ENCODE measurements around the gene KCNT2. TPM values are rescaled to one million over a fixed set of nuclear protein-coding genes. Genes with fewer than 3 reads are reported as not detected.

Gene KCNT2
- total and polyA plus RNA-seq, 4 donors: 1.7 to 11.2 (median 6.8) TPM

DNA sequence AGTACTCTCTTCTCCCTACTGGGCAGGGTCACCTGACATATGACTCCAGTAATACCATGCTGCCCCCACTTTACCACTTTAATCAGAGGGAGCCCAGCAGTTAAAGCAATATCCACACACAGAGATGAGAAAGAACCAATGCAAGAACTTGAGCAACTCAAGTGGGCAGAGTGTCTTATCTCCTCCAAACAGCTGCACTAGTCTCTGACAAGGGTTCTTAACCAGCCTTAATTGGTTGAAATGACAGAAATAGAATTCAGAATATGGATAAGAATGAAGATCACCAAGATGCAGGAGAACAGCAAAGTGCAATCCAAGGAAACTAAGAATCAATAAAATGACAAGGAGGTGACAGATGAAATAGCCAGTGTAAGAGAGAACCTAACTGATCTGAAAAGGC, 91.0 kb downstream of the KCNT2 start:
- Histone ChIP-seq H3K27ac (ENCODE audit: low read depth in 1 of 2, low read length in 2 of 2) (no peak overlapping the region), H3K9ac (ENCODE audit: low read depth in 1 of 2, low read length in 2 of 2) (no peak overlapping the region), H3K36me3 (ENCODE audit: control insufficient read depth in 4 of 4, insufficient read depth in 3 of 4, low read depth in 1 of 4, low read length in 3 of 4) (no peaks in the 10 kb centered on the region), H3K9me3 (ENCODE audit: control insufficient read depth in 4 of 4, low read length in 3 of 4) (no peaks in the 10 kb centered on the region), H3K4me1 (ENCODE audit: control insufficient read depth in 4 of 4, insufficient read depth in 4 of 4, low read length in 3 of 4) (peaks cover 0 to 2% (median 0%) of the 10 kb centered on the region in 4 donors), H3K4me3 (ENCODE audit: low read depth in 1 of 3, low read length in 3 of 3) (no peak overlapping the region), H3K27me3 (ENCODE audit: control insufficient read depth in 4 of 4, insufficient read depth in 4 of 4, low read length in 3 of 4) (no peaks in the 10 kb centered on the region)
- TF ChIP-seq HNF4A (conservative IDR thresholded peaks at IDR 0.05) (no peak), FOXA2 (IDR thresholded peaks at IDR 0.05) (no peak), FOXA1 (IDR thresholded peaks at IDR 0.05) (no peak), GABPA (IDR thresholded peaks at IDR 0.05 in 1 of 2, conservative IDR thresholded peaks at IDR 0.05 in 1 of 2) (no peak), RXRA (IDR thresholded peaks at IDR 0.05) (no peak)
- TF ChIP-seq, protein P1, sequence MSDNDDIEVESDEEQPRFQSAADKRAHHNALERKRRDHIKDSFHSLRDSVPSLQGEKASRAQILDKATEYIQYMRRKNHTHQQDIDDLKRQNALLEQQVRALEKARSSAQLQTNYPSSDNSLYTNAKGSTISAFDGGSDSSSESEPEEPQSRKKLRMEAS (IDR thresholded peaks at IDR 0.05): no peak
- TF ChIP-seq, protein P2, sequence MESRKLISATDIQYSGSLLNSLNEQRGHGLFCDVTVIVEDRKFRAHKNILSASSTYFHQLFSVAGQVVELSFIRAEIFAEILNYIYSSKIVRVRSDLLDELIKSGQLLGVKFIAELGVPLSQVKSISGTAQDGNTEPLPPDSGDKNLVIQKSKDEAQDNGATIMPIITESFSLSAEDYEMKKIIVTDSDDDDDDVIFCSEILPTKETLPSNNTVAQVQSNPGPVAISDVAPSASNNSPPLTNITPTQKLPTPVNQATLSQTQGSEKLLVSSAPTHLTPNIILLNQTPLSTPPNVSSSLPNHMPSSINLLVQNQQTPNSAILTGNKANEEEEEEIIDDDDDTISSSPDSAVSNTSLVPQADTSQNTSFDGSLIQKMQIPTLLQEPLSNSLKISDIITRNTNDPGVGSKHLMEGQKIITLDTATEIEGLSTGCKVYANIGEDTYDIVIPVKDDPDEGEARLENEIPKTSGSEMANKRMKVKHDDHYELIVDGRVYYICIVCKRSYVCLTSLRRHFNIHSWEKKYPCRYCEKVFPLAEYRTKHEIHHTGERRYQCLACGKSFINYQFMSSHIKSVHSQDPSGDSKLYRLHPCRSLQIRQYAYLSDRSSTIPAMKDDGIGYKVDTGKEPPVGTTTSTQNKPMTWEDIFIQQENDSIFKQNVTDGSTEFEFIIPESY (IDR thresholded peaks at IDR 0.05): no peak
- DNase-seq (ENCODE audit: low spot score): no peak

DNA sequence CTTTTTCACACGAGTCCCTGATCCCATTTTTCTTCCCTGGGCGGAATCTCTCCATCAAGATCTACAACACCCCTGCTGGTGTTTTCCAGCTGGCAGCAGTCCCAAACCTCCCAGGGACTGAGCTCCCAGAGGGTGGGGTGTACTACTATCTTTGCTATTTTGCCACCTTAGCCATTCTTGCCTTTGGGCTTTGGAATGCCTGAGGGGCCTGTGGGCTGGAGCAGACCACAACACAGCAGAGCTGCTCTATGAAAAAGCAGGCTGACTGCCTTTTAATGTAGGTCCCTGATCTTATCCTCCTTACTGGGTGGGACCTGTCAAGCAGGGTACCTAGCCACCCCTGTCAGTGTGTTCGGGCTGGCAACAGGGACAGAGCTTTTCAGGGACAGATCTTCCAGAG, 91.9 kb downstream of the KCNT2 start:
- Histone ChIP-seq H3K4me3 (ENCODE audit: low read depth in 1 of 3, low read length in 3 of 3) (no peak overlapping the region), H3K36me3 (ENCODE audit: control insufficient read depth in 4 of 4, insufficient read depth in 3 of 4, low read depth in 1 of 4, low read length in 3 of 4) (no peaks in the 10 kb centered on the region), H3K9ac (ENCODE audit: low read depth in 1 of 2, low read length in 2 of 2) (no peak overlapping the region), H3K4me1 (ENCODE audit: control insufficient read depth in 4 of 4, insufficient read depth in 4 of 4, low read length in 3 of 4) (peaks cover 0 to 2% (median 0%) of the 10 kb centered on the region in 4 donors), H3K27me3 (ENCODE audit: control insufficient read depth in 4 of 4, insufficient read depth in 4 of 4, low read length in 3 of 4) (no peaks in the 10 kb centered on the region), H3K9me3 (ENCODE audit: control insufficient read depth in 4 of 4, low read length in 3 of 4) (no peaks in the 10 kb centered on the region), H3K27ac (ENCODE audit: low read depth in 1 of 2, low read length in 2 of 2) (no peak overlapping the region)
- no peak for DNase-seq (ENCODE audit: low spot score)
- 89% methylated on average over 3 of the region's 3 CpGs for WGBS
- TF ChIP-seq HNF4A (conservative IDR thresholded peaks at IDR 0.05) (no peak), FOXA1 (IDR thresholded peaks at IDR 0.05) (no peak)

DNA sequence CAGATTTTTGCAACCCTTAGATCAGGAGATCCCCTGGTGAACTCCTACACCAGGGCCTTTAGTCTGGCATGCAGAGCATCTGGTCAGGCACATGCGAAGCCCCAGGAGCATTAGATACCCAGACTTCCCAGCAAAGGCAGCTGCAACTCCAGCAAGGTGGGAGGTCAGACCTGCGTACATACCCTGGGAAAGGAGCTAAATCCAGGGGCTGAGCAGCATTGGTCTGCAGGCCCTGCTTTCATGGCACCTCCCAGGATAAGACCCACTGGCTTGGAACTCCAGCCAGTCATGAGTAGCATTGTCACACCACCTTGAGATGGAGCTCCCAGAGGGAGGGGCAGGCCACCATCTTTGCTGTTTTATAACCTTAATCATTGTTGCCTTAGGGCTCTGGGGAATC, 92.3 kb downstream of the KCNT2 start:
- Histone ChIP-seq H3K9me3 (ENCODE audit: control insufficient read depth in 4 of 4, low read length in 3 of 4) (no peaks in the 10 kb centered on the region), H3K4me1 (ENCODE audit: control insufficient read depth in 4 of 4, insufficient read depth in 4 of 4, low read length in 3 of 4) (peaks cover 0 to 5% (median 0%) of the 10 kb centered on the region in 4 donors), H3K9ac (ENCODE audit: low read depth in 1 of 2, low read length in 2 of 2) (no peak overlapping the region), H3K4me3 (ENCODE audit: low read depth in 1 of 3, low read length in 3 of 3) (no peak overlapping the region), H3K27ac (ENCODE audit: low read depth in 1 of 2, low read length in 2 of 2) (no peak overlapping the region), H3K36me3 (ENCODE audit: control insufficient read depth in 4 of 4, insufficient read depth in 3 of 4, low read depth in 1 of 4, low read length in 3 of 4) (no peaks in the 10 kb centered on the region), H3K27me3 (ENCODE audit: control insufficient read depth in 4 of 4, insufficient read depth in 4 of 4, low read length in 3 of 4) (no peaks in the 10 kb centered on the region)
- no peak for TF ChIP-seq HNF4A (conservative IDR thresholded peaks at IDR 0.05)
- TF ChIP-seq, protein P3, sequence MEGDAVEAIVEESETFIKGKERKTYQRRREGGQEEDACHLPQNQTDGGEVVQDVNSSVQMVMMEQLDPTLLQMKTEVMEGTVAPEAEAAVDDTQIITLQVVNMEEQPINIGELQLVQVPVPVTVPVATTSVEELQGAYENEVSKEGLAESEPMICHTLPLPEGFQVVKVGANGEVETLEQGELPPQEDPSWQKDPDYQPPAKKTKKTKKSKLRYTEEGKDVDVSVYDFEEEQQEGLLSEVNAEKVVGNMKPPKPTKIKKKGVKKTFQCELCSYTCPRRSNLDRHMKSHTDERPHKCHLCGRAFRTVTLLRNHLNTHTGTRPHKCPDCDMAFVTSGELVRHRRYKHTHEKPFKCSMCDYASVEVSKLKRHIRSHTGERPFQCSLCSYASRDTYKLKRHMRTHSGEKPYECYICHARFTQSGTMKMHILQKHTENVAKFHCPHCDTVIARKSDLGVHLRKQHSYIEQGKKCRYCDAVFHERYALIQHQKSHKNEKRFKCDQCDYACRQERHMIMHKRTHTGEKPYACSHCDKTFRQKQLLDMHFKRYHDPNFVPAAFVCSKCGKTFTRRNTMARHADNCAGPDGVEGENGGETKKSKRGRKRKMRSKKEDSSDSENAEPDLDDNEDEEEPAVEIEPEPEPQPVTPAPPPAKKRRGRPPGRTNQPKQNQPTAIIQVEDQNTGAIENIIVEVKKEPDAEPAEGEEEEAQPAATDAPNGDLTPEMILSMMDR (IDR thresholded peaks at IDR 0.05; ENCODE audit: low read depth, low read length, missing input control): no peak
- no peak for TF ChIP-seq SP1 (IDR thresholded peaks at IDR 0.05)
- no peak for TF ChIP-seq NR2F2 (IDR thresholded peaks at IDR 0.05)
- no peak for TF ChIP-seq YY1 (IDR thresholded peaks at IDR 0.05)
- 93% methylated on average over 2 of the region's 2 CpGs for WGBS
- no peak for DNase-seq (ENCODE audit: low spot score)

Data from liver (tissue), 9 donors.